Germinal center (tissue), 1 donor: Measurements from ENCODE around the gene SRCAP.
A peak's percentile ranks its signal among the peaks of the same experiment; 100 is the strongest.

Experiments
- DNase-seq: peaks from one replicate; pipeline ENCODE4 v3.0.0; 2012; ENCODE audit warnings: mixed read lengths, low spot score

SRCAP gene

GRCh38 chr16:30736995-30737793, 38.2 kb downstream of the SRCAP start:
- DNase-seq = no peak

GRCh38 chr16:30737794-30738648, 39.0 kb downstream of the SRCAP start:
- DNase-seq = no peak

DNA sequence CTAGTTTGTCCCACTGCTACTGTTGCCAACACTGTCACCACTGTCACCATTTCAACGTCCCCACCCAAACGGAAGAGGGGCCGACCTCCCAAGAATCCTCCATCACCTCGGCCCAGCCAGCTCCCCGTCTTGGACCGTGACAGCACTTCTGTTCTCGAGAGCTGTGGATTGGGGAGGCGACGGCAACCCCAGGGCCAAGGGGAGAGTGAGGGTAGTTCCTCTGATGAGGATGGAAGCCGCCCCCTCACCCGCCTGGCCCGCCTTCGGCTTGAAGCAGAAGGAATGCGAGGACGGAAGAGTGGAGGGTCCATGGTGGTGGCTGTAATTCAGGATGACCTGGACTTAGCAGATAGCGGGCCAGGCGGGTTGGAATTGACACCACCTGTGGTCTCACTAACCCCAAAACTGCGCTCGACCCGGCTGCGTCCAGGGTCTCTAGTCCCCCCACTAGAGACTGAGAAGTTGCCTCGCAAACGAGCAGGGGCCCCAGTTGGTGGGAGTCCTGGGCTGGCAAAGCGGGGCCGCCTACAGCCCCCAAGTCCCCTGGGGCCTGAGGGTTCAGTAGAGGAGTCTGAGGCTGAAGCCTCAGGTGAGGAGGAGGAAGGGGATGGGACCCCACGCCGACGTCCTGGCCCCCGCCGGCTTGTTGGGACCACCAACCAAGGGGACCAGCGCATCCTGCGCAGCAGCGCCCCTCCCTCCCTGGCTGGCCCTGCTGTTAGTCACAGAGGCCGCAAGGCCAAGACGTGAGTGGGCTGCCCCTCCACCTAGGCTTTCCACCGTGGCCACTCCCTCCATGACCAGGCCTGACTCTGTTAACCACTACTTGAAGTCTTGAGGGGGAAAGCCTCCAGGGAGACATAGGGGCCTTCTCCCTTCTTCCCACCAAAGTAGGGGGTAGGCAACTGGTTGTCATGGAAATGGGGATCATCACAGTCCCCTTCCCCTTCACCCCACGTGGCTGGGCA, 40.3 kb downstream of the SRCAP start:
- DNase-seq = no peak

DNA sequence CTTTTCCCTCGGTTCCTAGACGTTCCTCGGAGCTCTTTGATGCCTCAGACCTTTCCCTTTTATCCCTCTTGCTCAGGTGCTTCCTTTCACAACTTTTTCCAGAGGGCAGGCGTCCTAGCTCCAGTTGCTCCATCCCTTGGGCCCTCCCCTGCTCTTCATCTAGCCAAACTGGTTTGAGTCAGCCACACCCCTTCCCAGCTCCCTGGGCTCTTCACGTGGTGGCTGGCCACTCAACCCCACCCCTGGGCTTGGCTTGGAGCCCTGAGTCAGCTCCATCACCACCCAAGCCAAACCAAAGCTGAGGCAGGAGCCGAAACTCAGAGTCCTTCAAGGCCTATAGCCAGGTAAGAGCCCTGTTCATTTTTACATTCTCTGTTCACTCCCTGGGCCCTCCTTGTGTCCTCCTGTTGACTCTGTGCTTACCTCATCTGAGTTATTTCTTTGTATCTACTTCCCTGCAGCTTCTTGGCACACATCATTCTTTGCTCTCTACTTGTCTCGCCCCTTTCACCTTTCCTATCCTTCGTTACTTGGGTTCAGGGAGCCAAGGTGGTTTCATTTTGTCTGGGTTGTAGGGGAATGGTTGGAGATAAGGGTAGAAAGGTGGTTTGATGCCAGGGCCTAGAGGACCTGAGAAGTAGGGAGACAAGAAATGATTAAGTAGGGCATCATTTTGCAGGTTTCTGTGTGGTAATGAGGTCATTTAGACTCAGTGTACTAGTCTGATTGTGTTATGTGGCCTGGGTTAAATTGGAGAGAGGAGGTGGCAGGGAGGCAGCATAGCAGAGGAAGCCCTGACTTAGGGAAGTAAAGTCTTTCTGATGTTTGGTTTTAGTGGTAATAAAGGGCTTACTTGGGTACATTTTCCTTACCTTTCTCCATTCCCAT, 41.6 kb downstream of the SRCAP start:
- DNase-seq = no peak

DNA sequence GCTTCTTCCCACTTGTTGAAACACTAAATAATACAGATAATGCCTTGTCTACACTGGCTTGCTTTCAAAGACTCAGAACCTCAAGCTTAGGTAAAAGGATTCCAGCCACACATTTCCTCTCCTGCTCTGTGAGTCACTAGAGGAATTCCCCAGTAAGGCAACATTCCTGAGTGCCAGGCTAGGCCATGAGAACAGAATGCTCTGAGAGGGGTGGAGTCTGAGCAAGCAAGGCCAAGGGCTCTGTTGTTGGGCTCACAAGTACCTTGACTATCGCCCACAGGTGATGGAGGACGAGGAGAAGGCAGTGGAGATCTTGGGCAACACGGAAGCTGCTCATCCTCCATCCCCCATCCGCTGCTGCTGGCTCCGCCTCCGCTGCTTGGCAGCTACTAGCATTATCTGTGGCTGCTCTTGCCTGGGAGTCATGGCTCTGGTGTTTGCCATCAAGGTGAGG, 42.5 kb downstream of the SRCAP start:
- DNase-seq = no peak

GRCh38 chr16:30743716-30744115, 44.7 kb downstream of the SRCAP start:
- DNase-seq = no peak

DNA sequence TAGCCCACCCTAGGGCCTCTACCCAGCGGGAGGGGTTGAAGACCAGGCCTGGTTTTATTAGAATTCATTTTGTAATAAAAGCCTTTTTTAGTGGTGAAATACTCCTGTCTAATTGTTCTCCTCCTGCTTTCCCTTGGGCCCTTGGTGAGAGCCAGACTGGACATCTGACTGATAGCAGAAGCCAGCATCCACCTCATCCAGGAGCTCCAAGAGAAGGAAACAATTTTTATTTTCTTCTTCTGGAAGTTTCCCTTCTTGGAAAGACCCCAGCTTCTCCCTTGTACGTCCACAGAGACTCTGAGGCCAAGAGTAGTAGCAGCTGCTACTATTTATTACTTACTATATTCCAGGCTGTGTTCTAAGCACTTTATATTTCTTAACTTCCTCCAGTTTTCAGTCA, 45.2 kb downstream of the SRCAP start:
- no peak for DNase-seq

DNA sequence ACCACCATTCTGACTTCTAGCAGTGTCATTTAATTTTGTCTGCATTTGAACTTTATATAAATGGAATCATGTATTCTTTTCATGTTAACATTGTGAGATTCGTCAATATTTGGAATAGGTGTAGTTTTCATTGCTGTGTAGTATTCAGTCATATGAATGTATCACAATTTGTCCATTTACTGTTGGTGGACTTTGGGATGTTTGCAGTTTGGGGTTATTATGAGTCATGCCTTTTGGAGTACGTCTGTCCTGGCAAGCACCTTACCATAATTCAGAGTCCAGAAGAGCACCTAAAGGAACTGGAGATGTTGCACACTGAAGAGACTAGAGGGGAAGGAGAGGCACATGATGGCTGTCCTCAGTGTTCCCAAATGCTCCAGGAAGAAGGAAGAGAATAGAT, 46.1 kb downstream of the SRCAP start:
- no peak for DNase-seq

DNA sequence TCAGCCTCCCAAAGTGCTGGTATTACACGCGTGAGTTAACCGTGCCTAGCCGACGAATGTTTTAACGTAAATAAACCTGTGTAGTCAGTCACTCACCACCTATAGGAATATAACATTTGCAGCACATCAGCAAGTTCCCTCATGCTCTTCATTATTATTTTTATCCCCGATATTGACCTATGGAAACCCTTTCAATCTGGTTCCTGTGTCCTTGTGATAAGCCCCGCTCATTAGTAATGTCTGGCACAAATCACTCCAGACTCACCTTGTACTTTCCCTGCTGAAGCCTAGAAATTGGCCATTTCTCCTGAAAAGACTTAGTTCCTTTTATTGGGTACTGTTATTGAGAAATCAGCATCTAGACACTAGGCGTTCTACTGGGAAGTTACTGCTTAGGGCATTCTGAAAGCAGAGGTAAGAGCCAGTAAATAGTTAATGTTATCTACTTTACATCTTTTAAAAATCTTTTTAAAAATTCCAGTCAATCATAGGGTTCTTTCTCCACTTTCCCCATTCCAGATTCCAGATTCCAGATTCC, 47.7 kb downstream of the SRCAP start:
- DNase-seq = no peak

DNA sequence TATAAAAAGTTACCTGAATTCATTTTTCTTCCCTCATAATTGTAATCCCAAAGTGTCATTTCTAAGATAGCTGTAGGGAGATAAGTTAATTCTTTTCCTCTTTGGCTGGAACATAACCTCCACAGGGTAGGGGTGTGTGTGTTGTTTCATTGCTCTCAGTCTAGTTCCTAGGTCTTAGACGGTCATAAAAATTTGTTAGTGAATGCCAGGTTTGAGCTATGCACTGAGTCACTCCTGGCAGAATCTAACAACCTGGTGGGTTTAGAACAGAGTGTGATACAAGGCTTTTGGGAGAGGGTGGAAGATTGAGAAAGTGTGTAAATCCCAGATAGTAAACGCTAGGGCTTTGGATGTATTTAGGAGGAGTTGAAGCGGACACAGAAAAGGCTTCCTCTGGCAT, 48.4 kb downstream of the SRCAP start:
- DNase-seq = no peak

GRCh38 chr16:30747799-30748633, 49.0 kb downstream of the SRCAP start, which contains the start of gene PHKG2:
Gene PHKG2 (plus strand): TSS chr16:30748425. CDS start chr16:30748821, 396 bp downstream.
- peak; percentile 98 for DNase-seq

GRCh38 chr16:30748634-30749445, 49.9 kb downstream of the SRCAP start:
- peak; percentile 36 for DNase-seq

DNA sequence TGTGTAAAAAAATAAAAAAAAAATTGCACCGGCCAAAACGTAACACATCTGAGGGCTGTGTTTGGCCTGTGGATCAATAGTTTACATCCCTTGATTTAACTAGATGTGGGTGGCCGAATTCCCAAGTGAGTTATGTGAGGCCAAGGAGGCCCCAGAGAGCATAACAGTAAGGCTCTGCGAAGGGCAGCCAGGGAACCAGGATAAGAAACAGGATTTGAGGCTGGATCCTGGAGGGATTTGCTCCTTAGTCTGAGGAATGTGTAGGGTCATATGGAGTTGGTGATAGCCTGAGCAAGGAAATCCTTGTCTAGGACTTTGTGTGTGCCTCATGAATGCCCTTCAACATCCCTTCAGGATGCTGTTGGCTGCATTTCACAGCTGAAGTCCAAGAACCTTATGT, 51.2 kb downstream of the SRCAP start:
- no peak for DNase-seq

DNA sequence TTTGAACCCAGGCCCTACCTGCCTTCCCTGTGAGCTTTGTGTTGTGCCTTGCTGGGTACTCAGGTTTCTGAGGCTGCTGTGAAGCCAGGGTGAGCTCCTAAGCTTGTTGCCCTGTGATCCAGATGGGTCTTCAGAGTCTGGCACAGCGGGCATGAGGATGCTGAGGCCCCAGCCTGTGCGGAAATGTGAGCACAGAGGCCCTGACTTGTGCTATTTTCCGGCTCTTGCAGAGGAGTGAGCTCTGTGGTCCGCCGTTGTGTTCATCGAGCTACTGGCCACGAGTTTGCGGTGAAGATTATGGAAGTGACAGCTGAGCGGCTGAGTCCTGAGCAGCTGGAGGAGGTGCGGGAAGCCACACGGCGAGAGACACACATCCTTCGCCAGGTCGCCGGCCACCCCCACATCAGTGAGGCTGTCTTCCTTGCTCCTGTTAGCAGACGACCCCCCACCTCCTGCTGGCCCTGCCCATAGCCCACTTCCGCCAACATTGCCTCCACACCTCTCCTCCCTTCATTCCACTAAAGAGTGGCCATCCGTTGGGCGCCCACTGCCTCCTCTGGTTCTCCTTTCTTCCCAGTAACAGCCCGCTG, 52.0 kb downstream of the SRCAP start:
- DNase-seq = no peak

GRCh38 chr16:30753596-30753995, 54.6 kb downstream of the SRCAP start:
- no peak for DNase-seq

DNA sequence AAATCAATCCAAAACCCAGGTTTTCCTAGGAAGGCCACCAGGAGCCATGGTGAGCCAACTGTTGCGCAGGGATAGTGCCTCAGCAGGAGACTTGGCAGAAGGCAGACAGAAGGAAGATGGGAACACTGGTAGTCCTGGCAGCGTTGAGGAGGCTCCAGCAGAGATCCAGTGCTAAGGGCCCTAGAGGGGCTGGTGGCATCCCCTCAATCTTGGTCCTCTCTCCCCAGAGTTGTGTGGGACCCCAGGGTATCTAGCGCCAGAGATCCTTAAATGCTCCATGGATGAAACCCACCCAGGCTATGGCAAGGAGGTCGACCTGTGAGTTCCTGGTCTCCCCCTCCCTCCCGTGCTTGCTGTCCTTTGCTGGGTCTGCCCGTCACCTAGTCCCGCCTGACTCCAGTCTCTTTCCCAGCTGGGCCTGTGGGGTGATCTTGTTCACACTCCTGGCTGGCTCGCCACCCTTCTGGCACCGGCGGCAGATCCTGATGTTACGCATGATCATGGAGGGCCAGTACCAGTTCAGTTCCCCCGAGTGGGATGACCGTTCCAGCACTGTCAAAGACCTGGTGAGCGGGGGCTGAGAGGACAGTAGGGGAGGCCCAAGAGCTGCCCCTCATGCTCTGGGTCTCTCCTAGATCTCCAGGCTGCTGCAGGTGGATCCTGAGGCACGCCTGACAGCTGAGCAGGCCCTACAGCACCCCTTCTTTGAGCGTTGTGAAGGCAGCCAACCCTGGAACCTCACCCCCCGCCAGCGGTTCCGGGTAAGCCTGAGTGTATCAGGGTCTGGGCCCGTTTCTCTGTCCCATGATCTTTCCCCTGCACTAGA, 57.2 kb downstream of the SRCAP start:
- DNase-seq = no peak

- no peak for DNase-seq
Measured at GRCh38 chr16:30756781-30757100, 57.8 kb downstream of the SRCAP start.

DNA sequence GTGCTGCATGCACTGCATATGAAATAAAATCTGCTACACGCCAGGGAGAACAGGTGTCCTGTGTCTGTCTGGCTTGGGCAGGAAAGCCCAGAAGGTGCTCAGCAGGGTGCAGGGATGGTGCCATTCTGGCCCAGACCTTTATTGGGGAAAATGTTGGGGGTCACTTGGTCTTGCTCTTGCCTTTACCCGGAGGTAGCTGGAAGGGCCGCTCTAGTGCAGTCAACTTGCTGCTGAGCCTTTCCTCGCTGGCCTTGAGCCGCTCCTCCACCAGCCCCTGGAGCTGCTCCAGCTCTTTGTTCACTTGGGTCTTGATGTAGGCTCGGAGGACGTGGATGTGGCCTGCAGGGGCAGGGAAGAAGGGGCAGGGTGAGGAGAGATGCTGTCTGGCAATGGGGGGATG, 58.3 kb downstream of the SRCAP start:
- no peak for DNase-seq
